NOMO-1 treated with dmso at 0.1 percent for 144 hours (cell line): Measurements from ENCODE around the gene BMF.

Experiments
- DNase-seq: peaks from one replicate; lab custom pipeline; 2025; ENCODE audit not compliant: unreplicated experiment; lab: John Stamatoyannopoulos, UW

Gene BMF

DNA sequence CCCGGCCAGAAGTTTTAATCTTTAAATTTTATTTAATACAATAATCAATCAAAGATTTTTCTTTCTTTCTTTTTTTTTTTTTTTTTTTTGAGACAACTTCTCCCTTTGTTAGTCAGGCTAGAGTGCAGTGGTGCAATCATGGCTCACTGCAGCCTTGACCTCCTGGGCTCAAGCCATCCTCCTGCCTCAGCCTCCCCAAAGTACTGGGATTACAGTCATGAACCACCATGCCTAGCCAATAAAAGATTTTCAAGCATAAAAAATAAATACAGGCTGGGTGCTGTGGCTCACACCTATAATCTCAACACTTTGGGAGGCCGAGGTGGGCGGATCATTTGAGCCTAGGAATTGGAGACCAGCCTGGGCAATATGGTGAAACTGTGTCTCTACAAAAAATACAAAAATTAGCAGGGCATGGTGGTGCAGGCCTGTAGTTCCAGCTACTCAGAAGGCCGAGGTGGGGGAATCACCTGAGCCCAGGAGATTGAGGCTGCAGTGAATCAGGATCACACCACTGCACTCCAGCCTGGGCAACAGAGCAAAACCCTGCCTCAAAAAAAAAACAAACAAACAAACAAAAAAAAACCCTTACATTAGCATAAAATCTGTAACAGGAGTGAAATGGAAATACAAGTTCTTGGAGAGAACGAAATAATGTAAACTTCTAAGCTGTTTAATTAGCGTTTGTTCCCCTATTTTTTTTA, 40.6 kb downstream of the BMF start:
- no peak for DNase-seq

GRCh38 chr15:40066589-40066988, 42.1 kb downstream of the BMF start:
- no peak for DNase-seq

DNA sequence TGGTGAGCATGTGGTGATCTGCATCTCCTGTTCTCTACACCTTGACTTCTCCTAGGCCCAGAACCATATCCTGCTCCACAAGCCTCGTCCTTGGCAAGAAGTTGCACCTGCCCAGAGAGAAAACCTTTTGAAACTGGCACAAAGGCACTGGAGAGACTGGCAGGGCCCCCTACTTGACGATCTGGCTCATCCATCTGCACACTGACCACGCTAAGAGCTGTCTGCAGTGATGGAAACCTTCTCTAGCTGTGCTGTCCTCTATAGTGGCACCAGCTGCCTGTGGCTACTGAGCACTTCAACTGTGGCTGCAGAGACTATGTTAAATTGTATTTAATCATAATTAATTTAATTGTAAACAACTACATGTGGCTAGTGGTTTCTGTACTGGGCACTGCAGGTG, 43.5 kb downstream of the BMF start:
- DNase-seq: no peak

GRCh38 chr15:40064231-40064894, 44.3 kb downstream of the BMF start:
- no peak for DNase-seq

- DNase-seq: no peak
Measured at GRCh38 chr15:40063563-40064011, 45.1 kb downstream of the BMF start.

GRCh38 chr15:40062816-40063562, 45.7 kb downstream of the BMF start:
- no peak for DNase-seq

DNA sequence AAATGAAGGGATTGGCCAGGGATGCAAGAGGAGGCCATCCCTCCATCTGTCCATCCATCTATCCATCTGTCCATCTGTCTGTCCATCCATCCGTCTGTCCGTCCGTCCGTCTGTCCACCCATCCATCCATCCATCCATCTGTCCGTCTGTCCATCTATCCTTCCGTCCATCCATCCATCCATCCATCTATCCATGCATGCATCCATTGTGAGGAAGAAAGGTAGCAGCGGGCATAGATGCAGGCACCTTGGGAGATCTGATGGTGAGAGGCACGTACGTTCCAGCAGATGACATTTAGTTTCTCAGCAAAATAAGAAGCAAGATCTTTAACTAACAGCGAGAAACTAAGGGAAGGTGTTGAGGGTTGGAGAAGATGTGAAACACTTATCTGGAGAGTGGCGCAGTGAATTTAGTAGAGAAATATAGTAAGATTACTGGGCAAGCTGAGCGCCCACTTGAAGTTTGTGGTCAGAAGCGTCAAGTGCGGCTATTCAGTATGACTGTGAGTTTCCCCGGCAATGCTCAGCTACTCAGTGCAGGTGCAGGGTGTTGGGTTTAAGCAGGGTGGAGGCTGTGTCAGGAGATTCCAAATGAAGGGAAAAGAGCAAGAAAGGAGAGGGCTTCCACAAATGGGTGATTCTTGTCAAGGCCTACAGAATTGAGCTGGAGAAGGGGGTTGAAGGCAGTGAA, 47.3 kb downstream of the BMF start:
- DNase-seq: no peak

DNA sequence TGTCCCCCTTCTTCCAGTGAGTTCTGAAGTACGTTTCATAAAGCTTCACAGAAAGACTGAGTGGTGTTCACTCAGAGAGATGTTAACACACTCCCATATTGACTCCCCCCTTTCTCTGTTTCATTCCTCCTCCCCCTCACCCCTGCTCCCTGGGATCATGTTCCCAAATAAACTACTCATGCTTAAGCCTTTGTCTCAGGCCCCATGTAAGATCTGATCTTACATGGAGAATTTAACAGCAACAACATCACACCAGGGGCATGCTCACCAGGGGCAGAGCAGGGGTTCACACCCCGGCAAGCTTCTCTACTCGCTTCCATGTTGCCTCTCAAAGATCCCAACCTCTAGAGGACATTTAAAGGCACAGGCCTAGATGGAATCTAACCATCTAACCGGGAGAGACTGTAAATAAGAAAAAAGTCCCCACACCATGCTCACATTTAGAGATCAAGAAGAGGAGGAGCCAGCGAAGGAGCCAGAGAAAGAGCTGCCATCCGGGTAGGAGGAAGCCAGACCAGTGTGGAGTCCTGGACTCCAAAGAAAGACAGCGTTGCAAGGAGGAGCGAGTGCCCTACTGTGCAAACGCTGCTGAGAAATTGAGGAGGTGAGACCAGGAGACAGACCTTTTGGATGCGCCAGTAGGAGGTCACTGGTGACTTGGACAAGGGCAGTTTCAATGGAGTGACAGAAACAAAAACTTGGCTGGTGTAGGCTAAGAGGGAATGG, 48.3 kb downstream of the BMF start:
- DNase-seq: no peak

DNA sequence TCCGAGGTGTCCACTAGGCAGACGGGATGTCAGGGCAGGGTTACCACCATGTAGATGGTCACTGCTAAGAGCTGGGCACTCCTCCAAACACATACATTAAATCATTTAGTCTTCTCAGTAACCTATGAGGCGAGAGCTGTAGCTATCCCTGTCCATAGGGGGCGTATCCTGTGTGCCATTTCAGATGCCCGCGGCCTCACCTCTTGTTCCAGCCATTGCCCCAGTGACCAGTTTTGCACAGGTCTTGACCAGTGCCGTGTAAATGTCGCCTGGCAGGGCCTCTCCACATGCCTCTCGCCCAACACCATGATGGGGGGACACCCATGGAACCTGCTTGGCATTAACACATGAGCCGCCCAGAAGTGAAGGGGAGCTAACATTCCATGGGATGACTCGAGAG, 48.9 kb downstream of the BMF start:
- DNase-seq: no peak

DNA sequence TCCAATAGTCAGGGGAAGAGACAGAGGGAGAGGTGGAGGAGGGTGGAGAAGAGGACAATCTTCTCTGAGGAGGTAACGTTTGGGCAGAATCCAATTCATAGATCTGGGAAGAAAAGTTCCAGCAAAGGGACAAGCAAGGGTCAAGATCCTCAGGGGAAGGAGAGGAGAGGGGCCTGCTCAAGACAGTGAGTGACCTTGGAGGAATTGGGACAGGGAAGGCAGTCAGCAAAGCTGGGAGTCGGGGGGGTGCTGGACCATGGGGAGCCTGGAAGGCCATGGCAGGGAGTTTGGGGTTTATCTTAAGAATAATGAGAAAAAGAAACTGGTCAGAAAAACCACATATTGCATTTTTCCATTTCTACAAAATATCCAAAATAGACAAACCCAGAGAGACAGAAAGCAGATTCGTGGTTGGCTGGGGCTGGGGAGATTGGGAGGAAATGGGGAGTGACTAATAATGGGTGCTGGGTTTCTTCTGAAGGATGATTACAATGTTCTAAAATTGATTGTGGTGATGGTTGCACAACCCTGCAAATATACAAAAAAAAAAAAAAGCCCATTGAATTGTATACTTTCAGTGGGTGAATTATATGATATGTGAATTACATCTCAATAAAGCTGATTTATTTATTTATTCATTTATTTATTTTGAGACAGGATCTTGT, 50.1 kb downstream of the BMF start:
- DNase-seq: no peak

GRCh38 chr15:40055576-40056293, 52.9 kb downstream of the BMF start:
- DNase-seq: no peak

DNA sequence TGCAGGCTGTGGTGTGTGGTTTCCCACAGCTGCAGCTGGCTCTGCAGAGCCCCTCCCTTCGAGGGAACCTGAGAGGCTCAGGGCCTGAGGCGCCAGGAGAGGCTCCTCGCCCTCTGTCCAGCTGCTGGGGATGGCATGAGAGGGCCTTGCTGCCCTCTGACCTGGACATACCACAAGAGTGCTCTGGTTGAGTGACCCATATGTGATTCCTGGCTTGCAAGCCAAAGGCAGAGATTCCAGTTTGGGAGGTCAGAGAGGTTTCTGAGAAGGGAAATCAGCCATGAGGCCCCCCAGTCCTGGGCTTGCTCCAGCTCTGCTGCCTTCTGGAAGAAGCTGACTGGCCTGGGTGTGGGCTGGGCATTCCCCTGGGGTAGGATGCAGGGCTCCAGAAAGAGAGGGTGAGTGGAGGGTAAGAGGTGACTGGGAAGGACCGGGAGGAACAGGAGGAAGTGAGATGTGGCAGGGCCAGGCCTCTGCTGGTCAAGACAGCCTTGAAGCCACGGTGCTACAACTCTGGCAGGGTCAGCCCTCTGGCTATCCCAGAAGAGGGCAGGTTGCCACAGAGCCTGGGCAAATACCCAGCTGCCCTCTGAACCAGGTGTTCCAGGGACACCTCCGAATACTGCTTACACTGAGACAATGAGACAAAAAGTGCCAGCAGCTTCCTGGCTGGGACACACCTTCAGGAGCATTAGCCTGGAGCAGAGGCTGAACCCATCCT, 53.7 kb downstream of the BMF start:
- no peak for DNase-seq

DNA sequence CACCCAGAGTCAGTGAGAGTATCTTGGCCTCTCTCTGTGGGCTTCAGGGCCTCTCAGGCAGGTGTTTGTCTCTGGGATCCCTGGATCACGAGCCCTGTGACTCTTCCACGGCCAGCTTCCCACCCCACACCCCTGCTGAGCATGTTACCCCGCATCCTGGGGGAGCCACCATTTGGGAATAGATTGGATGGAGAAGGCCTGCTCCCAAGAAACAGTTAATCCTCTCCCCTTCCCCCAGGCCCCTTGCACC, 54.1 kb downstream of the BMF start:
- no peak for DNase-seq

GRCh38 chr15:40053831-40054604, 54.7 kb downstream of the BMF start:
- no peak for DNase-seq

GRCh38 chr15:40053079-40053830, 55.4 kb downstream of the BMF start:
- DNase-seq: no peak

DNA sequence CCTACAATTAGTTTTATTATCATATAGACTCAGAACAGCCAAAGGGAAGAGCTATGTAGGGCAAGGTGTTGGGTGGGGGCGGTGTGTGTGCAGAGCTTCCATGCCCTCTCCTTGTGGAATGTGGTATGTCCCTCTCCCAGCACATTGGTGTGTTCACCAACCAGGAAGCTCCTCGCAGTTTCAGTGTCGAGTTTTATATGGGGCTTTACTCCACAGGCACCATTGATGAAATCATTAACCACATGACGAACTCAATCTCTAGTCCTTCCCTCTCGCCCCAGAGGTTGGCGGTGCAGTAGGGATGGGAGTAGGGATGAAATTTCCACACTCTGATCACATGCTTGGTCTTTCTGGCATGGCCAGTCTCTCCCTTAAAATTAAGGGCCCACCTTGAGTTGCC, 56.1 kb downstream of the BMF start:
- DNase-seq: no peak

DNA sequence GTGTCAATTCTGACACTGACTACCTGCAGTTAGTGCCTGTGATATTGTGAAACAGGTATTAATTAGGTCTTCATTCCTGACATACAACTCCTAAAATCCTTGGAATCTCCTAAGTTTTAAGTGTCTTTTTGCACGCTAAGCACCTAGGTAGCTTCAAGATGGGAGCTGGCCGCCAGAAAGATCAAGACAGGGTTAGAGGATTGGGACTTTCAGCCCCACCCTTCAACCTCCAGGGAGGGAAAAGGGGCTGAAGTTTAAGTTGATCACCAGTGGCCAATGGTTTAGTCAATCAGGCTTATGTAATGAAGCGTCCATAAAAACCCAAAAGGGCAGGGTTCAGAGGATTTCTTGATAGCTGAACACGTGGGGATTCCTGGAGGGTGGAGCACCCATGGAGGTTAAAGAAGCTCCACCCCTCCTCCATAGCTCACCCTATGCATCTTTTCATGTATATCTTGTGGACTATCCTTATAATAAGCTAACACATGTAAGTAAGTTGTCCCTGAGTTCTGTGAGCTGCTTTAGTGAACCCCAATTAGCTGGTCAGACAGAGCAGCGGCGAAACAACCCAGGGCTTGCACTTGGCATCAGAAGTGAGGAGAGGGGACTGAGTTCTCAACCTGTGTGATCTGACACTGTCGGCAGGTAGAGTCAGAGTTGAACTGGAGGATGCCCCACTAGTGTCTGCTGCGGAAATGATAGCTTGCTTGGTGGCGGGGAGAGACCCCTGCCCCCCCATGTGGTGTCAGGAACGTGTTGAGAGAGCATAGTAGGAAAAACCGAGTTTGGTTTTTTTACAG, 56.9 kb downstream of the BMF start:
- no peak for DNase-seq
